HEK293T (cell line): ENCODE results near the gene SEMA3D.

Experiments used
- FOXA1 ChIP-seq: fragments of 450-650 bp; IDR thresholded peaks from 2 replicates; pipeline ENCODE4 v1.6.1; 2016; ENCODE audit warnings: mild to moderate bottlenecking
- FOXK2 ChIP-seq: fragments of 450-650 bp; IDR thresholded peaks from 2 replicates; pipeline ENCODE4 v1.6.1; 2016; ENCODE audit warnings: mild to moderate bottlenecking

GRCh38 chr7:85154282-85154937, 32.4 kb downstream of the SEMA3D start:
- TF ChIP-seq FOXK2 (no peak), FOXA1 (no peak)
